Heart right ventricle (tissue), 16 donors: Measurements from ENCODE around the gene DNHD1. TPM values are rescaled to one million over a fixed set of nuclear protein-coding genes. Genes with fewer than 3 reads are reported as not detected.

Experiments used
- ATAC-seq, 8 donors: fragments of 200-7000 bp; cut with Tn5 transposase; one replicate each; pipeline ENCODE4 v1.9.1; 2020; ENCODE audit warnings: mild to moderate bottlenecking in 8 of 8, moderate library complexity in 8 of 8, moderate number of reproducible peaks in 1 of 8
- DNase-seq, 2 donors: peaks; one replicate each; pipeline ENCODE4 v3.0.0-alpha.2; 2020
- H3K27ac ChIP-seq, 10 donors: fragments of 200-600 bp; sonication (generic) in 2 of 10; one replicate each; pipeline versions ENCODE4 v1.5.0 to v1.8.0; 2020 to 2022; ENCODE audit warnings: mild to moderate bottlenecking in 3 of 10
- H3K27me3 ChIP-seq, 7 donors: fragments of 200-600 bp; one replicate each; pipeline ENCODE4 v1.8.0; 2021 to 2022; ENCODE audit warnings: mild to moderate bottlenecking in 2 of 7
- H3K36me3 ChIP-seq, 9 donors: fragments of 200-600 bp; sonication (generic) in 1 of 9; one replicate each; pipeline versions ENCODE4 v1.5.0 to v1.8.0; 2020 to 2022; ENCODE audit warnings: mild to moderate bottlenecking in 2 of 9
- H3K4me1 ChIP-seq, 9 donors: fragments of 200-600 bp; sonication (generic) in 1 of 9; one replicate each; pipeline versions ENCODE4 v1.5.0 to v1.8.0; 2020 to 2022; ENCODE audit warnings: mild to moderate bottlenecking in 4 of 9
- H3K4me3 ChIP-seq, 10 donors: fragments of 200-600 bp; sonication (generic) in 2 of 10; one replicate each; pipeline versions ENCODE4 v1.5.0 to v1.8.0; 2020 to 2022; ENCODE audit warnings: mild to moderate bottlenecking in 7 of 10, moderate library complexity in 2 of 10
- H3K9me3 ChIP-seq, 11 donors: fragments of 200-600 bp in 10 of 11; sonication (generic) in 2 of 11; one replicate each; pipeline versions ENCODE4 v1.5.0 to v1.8.0; 2013 to 2022; ENCODE audit warnings: mild to moderate bottlenecking in 2 of 11, control low read depth in 1 of 11, moderate library complexity in 1 of 11
- CTCF ChIP-seq, 9 donors: fragments of 200-600 bp; sonication (generic) in 2 of 9; IDR thresholded peaks; one replicate each; pipeline versions ENCODE4 v1.5.0 to v1.8.0; 2021 to 2022; ENCODE audit warnings: antibody characterized with exemption in 9 of 9, mild to moderate bottlenecking in 5 of 9, moderate library complexity in 1 of 9
- WGBS, 2 donors: extraction: QIAGEN DNeasy Blood & Tissue Kit; methylation state at CpG; one replicate each; pipeline ENCODE4 v1.1.7; 2013; ENCODE audit warnings: inconsistent platforms in 1 of 2; 5-methylcytosine and 5-hydroxymethylcytosine counted together
- intact Hi-C, 10 donors: fragments of 100-400 bp; cut with DNase I; formaldehyde crosslinking; loops; one replicate each; pipeline versions ENCODE4 v1.11.1 to v1.14.2; 2022
- polyA plus RNA-seq, 2 donors: library from polyadenylated mRNA; stranded (reverse); fragments of 200-250 nt; gene quantifications; one replicate each; pipeline ENCODE4 v1.2.3, GENCODE V29; 2013
- total RNA-seq, 10 donors: library from RNA; stranded (reverse); fragmentation: NEBNext Ultra II Directional in 3 of 10; extraction: Animal tissue kit (Norgen Biotek cat#: 25700) in 3 of 10; gene quantifications; one replicate each; pipeline versions ENCODE4 v1.2.1 to v1.2.4, GENCODE V29; 2021 to 2023
- donor health status: Arrhythmogenic right ventricular cardiomyopathy.
- donor health status: ischemic (EF 13 %, LVEDD 7.1; RV severe dilation, severe dysfunction).
- donor health status: healthy with polysubstance abuse.
- donor health status: DM: no; HTN: yes; CAD: no.
- donor health status: DM: no; HTN: no; CAD: no.
- donor health status: ischemic (EF 25% LVEDD 6.9; RV normal size, moderate dysfunction).
- donor health status: ischemic (EF 25% LVEDD 5.7; RV mildly dilated, moderate dysfunction).
- donor health status: healthy.
- donor health status: DM: yes; HTN: yes; CAD: no.
- donor health status: Ischemic cardiomyopathy.
- donor health status: ischemic (EF 35%, LVEDD 5.7; RV mildly dilated, moderate dysfunction).
- donor health status: nonischemic (EF 11% LVEDD 7.7; RV severe dilation, severe dysfunction).
- donor health status: DM: yes; HTN: yes; CAD: no.
- donor health status: PGD.
- donor health status: ischemic (EF 29% LVEDD 5.4; RV normal size, mild dysfunction).
- donor health status: nonischemic (EF 23%, LVEDD 6.1; RV moderate dilation, normal function).

DNHD1 gene
- total and polyA plus RNA-seq, 12 donors: 1.7 to 13.8 (median 6.5) TPM

- intact Hi-C loops: loop anchor here in 3 of 10 donors (5.0 kb wide), 3 partner anchors 120 to 200 kb away; partner anchors contain the start of genes ILK (in 2 of the 3), RRP8 (in 2 of the 3) and MRPL17 (in 1 of the 3)
- no peak for TF ChIP-seq CTCF (IDR thresholded peaks at IDR 0.05)
- DNase-seq (no peak), ATAC-seq (peak in 4 of 8 donors; percentile 0 to 33 (median 9))
- H3K9me3 ChIP-seq: no peaks in the 10 kb centered on the region
- H3K4me3 ChIP-seq: peak overlapping the region; percentile 68 to 90 (median 80)
- no peaks in the 10 kb centered on the region for H3K27me3 ChIP-seq
- WGBS, 2 donors: 2 to 5% methylated on average over 13 of the region's 13 CpGs
- peaks cover 0 to 72% (median 38%) of the 10 kb centered on the region in 9 donors for H3K36me3 ChIP-seq
- H3K27ac ChIP-seq: peak overlapping the region in 9 of 10 donors; percentile 85 to 94 (median 90)
- H3K4me1 ChIP-seq: peaks cover 7 to 36% (median 27%) of the 10 kb centered on the region in 9 donors
Observed at GRCh38 chr11:6481924-6482275, 15.2 kb upstream of the DNHD1 start.

- 74 to 77% methylated on average over 4 of the region's 4 CpGs for WGBS, 2 donors
- Histone ChIP-seq H3K9me3 (no peaks in the 10 kb centered on the region), H3K4me3 (peak overlapping the region; percentile 68 to 90 (median 80)), H3K4me1 (peaks cover 7 to 36% (median 27%) of the 10 kb centered on the region in 9 donors), H3K27me3 (no peaks in the 10 kb centered on the region), H3K36me3 (peaks cover 0 to 72% (median 35%) of the 10 kb centered on the region in 9 donors), H3K27ac (peak overlapping the region in 6 of 10 donors; percentile 85 to 94 (median 90))
- TF ChIP-seq CTCF (IDR thresholded peaks at IDR 0.05): no peak
- ATAC-seq (no peak), DNase-seq (no peak)
- intact Hi-C loops: loop anchor here in 3 of 10 donors (5.0 kb wide), 3 partner anchors 120 to 200 kb away; partner anchors contain the start of genes ILK (in 2 of the 3), RRP8 (in 2 of the 3) and MRPL17 (in 1 of the 3)
Observed at GRCh38 chr11:6482441-6482840, 14.6 kb upstream of the DNHD1 start.

GRCh38 chr11:6483015-6483414 lies 14.1 kb upstream of the DNHD1 start:
- H3K4me3 ChIP-seq: peak overlapping the region in 1 of 10 donors; percentile 74
- H3K27me3 ChIP-seq: no peaks in the 10 kb centered on the region
- WGBS, 2 donors: 87 to 93% methylated on average over 6 of the region's 6 CpGs
- DNase-seq (no peak), ATAC-seq (no peak)
- intact Hi-C loops: loop anchor here in 3 of 10 donors (5.0 kb wide), 3 partner anchors 119 to 199 kb away; partner anchors contain the start of genes ILK (in 2 of the 3), RRP8 (in 2 of the 3) and MRPL17 (in 1 of the 3)
- H3K36me3 ChIP-seq: peaks cover 0 to 74% (median 31%) of the 10 kb centered on the region in 9 donors
- peak overlapping the region in 1 of 10 donors; percentile 90 for H3K27ac ChIP-seq
- H3K4me1 ChIP-seq: peaks cover 7 to 36% (median 27%) of the 10 kb centered on the region in 9 donors
- no peak for TF ChIP-seq CTCF (IDR thresholded peaks at IDR 0.05)
- H3K9me3 ChIP-seq: no peaks in the 10 kb centered on the region

- Histone ChIP-seq H3K4me3 (no peak overlapping the region), H3K9me3 (no peaks in the 10 kb centered on the region), H3K4me1 (peaks cover 5 to 24% (median 16%) of the 10 kb centered on the region in 9 donors), H3K36me3 (peaks cover 0 to 86% (median 19%) of the 10 kb centered on the region in 9 donors), H3K27me3 (no peaks in the 10 kb centered on the region), H3K27ac (no peak overlapping the region)
- TF ChIP-seq CTCF (IDR thresholded peaks at IDR 0.05): no peak
- intact Hi-C loops: no loop called here
- 90 to 91% methylated on average over 3 of the region's 3 CpGs for WGBS, 2 donors
- no peak for ATAC-seq
- DNase-seq: no peak
Observed at GRCh38 chr11:6485661-6486060, 11.4 kb upstream of the DNHD1 start.
